ENCODE measurements around the gene CCNG2. TPM values are rescaled to one million over a fixed set of nuclear protein-coding genes. Genes with fewer than 3 reads are reported as not detected.

Gene CCNG2
- total RNA-seq, 1 experiment from 2014 or later: 10.6 TPM

- peaks cover 11% of the 10 kb centered on the region for H3K27me3 Mint-ChIP-seq (ENCODE audit: low read depth)
- H3K27me3 ChIP-seq (ENCODE audit: insufficient read depth, low read length): no peaks in the 10 kb centered on the region
- no peak overlapping the region for H3K4me3 Mint-ChIP-seq
- H3K4me1 ChIP-seq (ENCODE audit: insufficient read depth, low read length): 0 out of 2 replicates have a peak, but pooled peaks cover 3% of the 10 kb centered on the region
- H2BK12ac ChIP-seq (ENCODE audit: insufficient read length, low read depth, low read length): no peak overlapping the region
- H2AFZ ChIP-seq (ENCODE audit: low read length): no peak overlapping the region
- H3K36me3 Mint-ChIP-seq (ENCODE audit: insufficient read depth in 1 of 3, low read depth in 3 of 3): no peaks in the 10 kb centered on the region
- no peak for TF ChIP-seq CTCF (conservative IDR thresholded peaks at IDR 0.05)
- H3K79me2 ChIP-seq (ENCODE audit: insufficient read depth, low read length): no peaks in the 10 kb centered on the region
- no peak overlapping the region for H3K27ac ChIP-seq (ENCODE audit: insufficient read length, low read depth, low read length)
- no peak overlapping the region for H2BK120ac ChIP-seq (ENCODE audit: low read depth, low read length, poor library complexity, severe bottlenecking)
- no peak overlapping the region for H4K5ac ChIP-seq (ENCODE audit: insufficient read length, low read depth, low read length)
- H2AK5ac ChIP-seq (ENCODE audit: insufficient read length, low read length): no peak overlapping the region
- no peak overlapping the region for H3K4ac ChIP-seq (ENCODE audit: low read depth, low read length)
- H4K20me1 ChIP-seq (ENCODE audit: control insufficient read depth, insufficient read depth, insufficient read length): no peaks in the 10 kb centered on the region
- H3K23ac ChIP-seq (ENCODE audit: insufficient read length, low read depth, low read length): no peak overlapping the region
- no peak overlapping the region for H4K8ac ChIP-seq (replicated peaks; ENCODE audit: insufficient read length, low read depth, low read length)
- no peak overlapping the region for H2BK20ac ChIP-seq (ENCODE audit: low read depth, low read length, poor library complexity, severe bottlenecking)
- H3K14ac ChIP-seq (ENCODE audit: insufficient read depth, low read length): no peak overlapping the region
- no peak overlapping the region for H3T11ph ChIP-seq (ENCODE audit: low read length)
- DNase-seq: no peak
- H3K4me2 ChIP-seq (ENCODE audit: insufficient read depth, insufficient read length, low read length): no peak overlapping the region
- no peak overlapping the region for H3K18ac ChIP-seq (ENCODE audit: insufficient read length, low read depth, low read length)
- H3K9me3 ChIP-seq (ENCODE audit: control insufficient read depth, low read depth, low read length): no peaks in the 10 kb centered on the region
- H3K23me2 ChIP-seq (ENCODE audit: insufficient read length, low read depth, low read length, poor library complexity, severe bottlenecking): no peaks in the 10 kb centered on the region
- peaks cover 2 to 6% of the 10 kb centered on the region in 2 experiments; a peak in 3 of 4 replicates for H3K4me1 Mint-ChIP-seq
- no peaks in the 10 kb centered on the region for H3K79me1 ChIP-seq (ENCODE audit: insufficient read depth, low read depth, low read length, poor library complexity, severe bottlenecking)
- H2BK15ac ChIP-seq (ENCODE audit: low read depth, low read length): no peak overlapping the region
- H4K91ac ChIP-seq (ENCODE audit: insufficient read length, low read depth, low read length): no peak overlapping the region
- H3K27ac Mint-ChIP-seq: no peak overlapping the region
- WGBS (ENCODE audit: extremely low coverage, insufficient read length, low lambda C conversion rate): no CpG with 5 or more reads among the region's 1 CpG
- H3K9ac ChIP-seq (ENCODE audit: extremely low read depth, insufficient read length, low read length): no peak overlapping the region
- H3K56ac ChIP-seq (ENCODE audit: insufficient read length, low read depth, low read length): no peak overlapping the region
- no peaks in the 10 kb centered on the region for H3K9me3 Mint-ChIP-seq
- no peak overlapping the region for H2BK5ac ChIP-seq (ENCODE audit: insufficient read length, low read length)
These were observed 44.3 kb downstream of the CCNG2 start for GRCh38 chr4:77201343-77201742.

All from H9 (cell line).